Neural cell (in vitro differentiated cells): ENCODE measurements around the gene PPFIBP2. TPM values are rescaled to one million over a fixed set of nuclear protein-coding genes. Genes with fewer than 3 reads are reported as not detected.

Experiments used
- H2AFZ ChIP-seq: fragments of 200-600, 300-800 bp; sonication (generic), shearing (Covaris generic); 2 replicates; pipeline ENCODE4 v1.6.0; 2014; ENCODE audit warnings: low read depth, mild to moderate bottlenecking, antibody characterized with exemption, low read length, moderate library complexity
- H3F3A ChIP-seq: fragments of 200-600 bp; shearing (Covaris generic); 2 replicates; pipeline ENCODE4 v1.6.1; 2016; ENCODE audit warnings: mild to moderate bottlenecking, moderate library complexity, mixed read lengths, antibody characterized with exemption, low read length; ENCODE audit not compliant: insufficient read depth, poor library complexity, severe bottlenecking
- H3K27ac ChIP-seq: fragments of 200-600, 300-800 bp; sonication (generic), shearing (Covaris generic); 2 replicates; pipeline ENCODE4 v1.5.1; 2014; ENCODE audit warnings: mild to moderate bottlenecking, low read length, moderate library complexity
- H3K27me3 ChIP-seq: fragments of 300-800, 200-600 bp; sonication (generic), shearing (Covaris generic); 2 replicates; pipeline ENCODE4 v1.6.0; 2014; ENCODE audit warnings: mild to moderate bottlenecking, low read depth, low read length, moderate library complexity; ENCODE audit not compliant: insufficient read depth
- H3K36me3 ChIP-seq: fragments of 300-800, 200-600 bp; sonication (generic), shearing (Covaris generic); 2 replicates; pipeline ENCODE4 v1.5.1; 2014; ENCODE audit warnings: mild to moderate bottlenecking, antibody characterized with exemption, low read length, moderate library complexity; ENCODE audit not compliant: insufficient read depth
- H3K4me2 ChIP-seq: fragments of 300-800, 200-600 bp; sonication (generic), shearing (Covaris generic); 2 replicates; pipeline ENCODE4 v1.6.0; 2014; ENCODE audit warnings: mild to moderate bottlenecking, low read length
- H3K4me3 ChIP-seq: fragments of 300-800, 200-600 bp; sonication (generic), shearing (Covaris generic); 2 replicates; pipeline ENCODE4 v1.5.1; 2014; ENCODE audit warnings: mild to moderate bottlenecking, low read length, moderate library complexity
- H3K79me2 ChIP-seq: fragments of 200-600 bp; shearing (Covaris generic); replicated peaks from 2 replicates; pipeline ENCODE4 v1.6.0; 2014; ENCODE audit warnings: mild to moderate bottlenecking, low read length, moderate library complexity; ENCODE audit not compliant: insufficient read depth
- H3K9ac ChIP-seq: fragments of 300-800, 200-600 bp; sonication (generic), shearing (Covaris generic); 2 replicates; pipeline ENCODE4 v1.6.1; 2016; ENCODE audit warnings: mild to moderate bottlenecking, low read length, mixed read lengths
- H3K9me2 ChIP-seq: fragments of 200-600 bp; shearing (Covaris generic); 2 replicates; pipeline ENCODE4 v1.6.1; 2016; ENCODE audit warnings: mild to moderate bottlenecking, low read length, mixed read lengths; ENCODE audit not compliant: insufficient read depth
- H3K9me3 ChIP-seq: fragments of 200-600, 300-800 bp; sonication (generic), shearing (Covaris generic); 2 replicates; pipeline ENCODE4 v1.6.1; 2016; ENCODE audit warnings: mild to moderate bottlenecking, mixed run types, low read length, moderate library complexity, mixed read lengths
- H4K20me1 ChIP-seq: fragments of 200-600 bp; shearing (Covaris generic); 2 replicates; pipeline ENCODE4 v1.6.1; 2016; ENCODE audit warnings: mild to moderate bottlenecking, mixed run types; ENCODE audit not compliant: insufficient read depth
- EP300 ChIP-seq: fragments of 450-650 bp; conservative IDR thresholded peaks from 2 replicates; pipeline ENCODE4 v1.6.1; 2014; ENCODE audit warnings: antibody characterized with exemption, mild to moderate bottlenecking, moderate library complexity; ENCODE audit not compliant: poor library complexity, severe bottlenecking
- EZH2 ChIP-seq: fragments of 200-600, 300-800 bp; shearing (Covaris generic), sonication (generic); IDR thresholded peaks from 2 replicates; pipeline ENCODE4 v1.6.1; 2014; ENCODE audit warnings: antibody characterized with exemption, low read length, borderline replicate concordance, mild to moderate bottlenecking; ENCODE audit not compliant: insufficient read depth, poor library complexity, severe bottlenecking
- MXI1 ChIP-seq: fragments of 450-650 bp; conservative IDR thresholded peaks from 2 replicates; pipeline ENCODE4 v1.6.1; 2014; ENCODE audit warnings: antibody characterized with exemption, mild to moderate bottlenecking; ENCODE audit not compliant: poor library complexity, severe bottlenecking
- POLR2AphosphoS5 ChIP-seq: IDR thresholded peaks from 2 replicates; pipeline ENCODE4 v1.6.1; 2012
- RAD21 ChIP-seq: fragments of 450-650 bp; conservative IDR thresholded peaks from 2 replicates; pipeline ENCODE4 v1.6.1; 2014; ENCODE audit warnings: antibody characterized with exemption, mild to moderate bottlenecking, moderate library complexity
- REST ChIP-seq: IDR thresholded peaks from 2 replicates; pipeline ENCODE4 v1.6.1; 2012; ENCODE audit warnings: borderline replicate concordance
- SMC3 ChIP-seq: fragments of 450-650 bp; conservative IDR thresholded peaks from 2 replicates; pipeline ENCODE4 v1.6.1; 2014; ENCODE audit warnings: antibody characterized with exemption, mild to moderate bottlenecking, moderate library complexity; ENCODE audit not compliant: poor library complexity
- TAF1 ChIP-seq: IDR thresholded peaks from 2 replicates; pipeline ENCODE4 v1.6.1; 2012; ENCODE audit warnings: low read depth
- polyA plus RNA-seq: library from polyadenylated mRNA; depleted of rRNA; stranded (reverse); fragments of >200 nt; gene quantifications from 2 replicates; pipeline ENCODE4 v1.2.3, GENCODE V29; 2014
- TF ChIP-seq, protein P1 (sequence below): fragments of 450-650 bp; IDR thresholded peaks from 2 replicates; pipeline ENCODE4 v1.5.1; 2014; ENCODE audit warnings: antibody characterized with exemption, mild to moderate bottlenecking, moderate library complexity; ENCODE audit not compliant: poor library complexity, severe bottlenecking

PPFIBP2 gene
- polyA plus RNA-seq, 1 donor from 2014 or later, result not detected

GRCh38 chr11:7637447-7638157 is 123.8 kb downstream of the PPFIBP2 start:
- H3K4me3 ChIP-seq, result no peak overlapping the region
- no peaks in the 10 kb centered on the region for H3F3A ChIP-seq
- H3K4me2 ChIP-seq, result no peak overlapping the region
- no peak overlapping the region for H3K9ac ChIP-seq
- no peaks in the 10 kb centered on the region for H4K20me1 ChIP-seq
- H2AFZ ChIP-seq, result no peak overlapping the region
- no peaks in the 10 kb centered on the region for H3K36me3 ChIP-seq
- no peaks in the 10 kb centered on the region for H3K9me3 ChIP-seq
- H3K27ac ChIP-seq, result no peak overlapping the region
- no peaks in the 10 kb centered on the region for H3K9me2 ChIP-seq
- TF ChIP-seq REST, result no peak
- no peak for TF ChIP-seq RAD21
- TF ChIP-seq EP300, result no peak
- no peak for TF ChIP-seq EZH2
- no peak for TF ChIP-seq MXI1
- TF ChIP-seq SMC3, result no peak
- TF ChIP-seq POLR2AphosphoS5, result no peak
- TF ChIP-seq, protein P1, sequence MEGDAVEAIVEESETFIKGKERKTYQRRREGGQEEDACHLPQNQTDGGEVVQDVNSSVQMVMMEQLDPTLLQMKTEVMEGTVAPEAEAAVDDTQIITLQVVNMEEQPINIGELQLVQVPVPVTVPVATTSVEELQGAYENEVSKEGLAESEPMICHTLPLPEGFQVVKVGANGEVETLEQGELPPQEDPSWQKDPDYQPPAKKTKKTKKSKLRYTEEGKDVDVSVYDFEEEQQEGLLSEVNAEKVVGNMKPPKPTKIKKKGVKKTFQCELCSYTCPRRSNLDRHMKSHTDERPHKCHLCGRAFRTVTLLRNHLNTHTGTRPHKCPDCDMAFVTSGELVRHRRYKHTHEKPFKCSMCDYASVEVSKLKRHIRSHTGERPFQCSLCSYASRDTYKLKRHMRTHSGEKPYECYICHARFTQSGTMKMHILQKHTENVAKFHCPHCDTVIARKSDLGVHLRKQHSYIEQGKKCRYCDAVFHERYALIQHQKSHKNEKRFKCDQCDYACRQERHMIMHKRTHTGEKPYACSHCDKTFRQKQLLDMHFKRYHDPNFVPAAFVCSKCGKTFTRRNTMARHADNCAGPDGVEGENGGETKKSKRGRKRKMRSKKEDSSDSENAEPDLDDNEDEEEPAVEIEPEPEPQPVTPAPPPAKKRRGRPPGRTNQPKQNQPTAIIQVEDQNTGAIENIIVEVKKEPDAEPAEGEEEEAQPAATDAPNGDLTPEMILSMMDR, result no peak
- TF ChIP-seq TAF1, result no peak
- H3K27me3 ChIP-seq, result no peaks in the 10 kb centered on the region
- no peaks in the 10 kb centered on the region for H3K79me2 ChIP-seq

GRCh38 chr11:7638710-7639642 is 125.2 kb downstream of the PPFIBP2 start:
- TF ChIP-seq, protein P1, result no peak
- TF ChIP-seq SMC3 (no peak), RAD21 (no peak), MXI1 (no peak), EP300 (no peak), TAF1 (no peak), EZH2 (no peak), REST (no peak), POLR2AphosphoS5 (no peak)
- Histone ChIP-seq H3K36me3 (no peaks in the 10 kb centered on the region), H3K9ac (no peak overlapping the region)

More at GRCh38 chr11:7638710-7639642, 125.2 kb downstream of the PPFIBP2 start:
- no peak overlapping the region for H3K4me3 ChIP-seq
- no peak overlapping the region for H2AFZ ChIP-seq
- no peaks in the 10 kb centered on the region for H3K9me2 ChIP-seq
- H3K27me3 ChIP-seq, result no peaks in the 10 kb centered on the region
- no peaks in the 10 kb centered on the region for H4K20me1 ChIP-seq
- no peak overlapping the region for H3K4me2 ChIP-seq
- no peaks in the 10 kb centered on the region for H3K9me3 ChIP-seq
- H3K27ac ChIP-seq, result no peak overlapping the region
- no peaks in the 10 kb centered on the region for H3F3A ChIP-seq
- no peaks in the 10 kb centered on the region for H3K79me2 ChIP-seq
